GM23338 (cell line): ENCODE data around the gene CALR3. TPM values are rescaled to one million over a fixed set of nuclear protein-coding genes. Genes with fewer than 3 reads are reported as not detected.

ENCODE experiments used
- ATAC-seq: fragments of 200-7000 bp; cut with Tn5 transposase; 3 replicates; pipeline ENCODE4 v1.9.1; 2020
- DNase-seq: peaks from one replicate; pipeline ENCODE4 v3.0.0-alpha.2; 2015; ENCODE audit warnings: low spot score
- H2AFZ ChIP-seq: fragments of 200-600 bp; sonication (generic); 2 replicates; pipeline ENCODE4 v1.8.0; 2016; ENCODE audit warnings: antibody characterized with exemption, mild to moderate bottlenecking, moderate library complexity
- H3F3A ChIP-seq: fragments of 200-600 bp; sonication (generic); replicated peaks from 2 replicates; pipeline ENCODE4 v1.8.0; 2017; ENCODE audit warnings: antibody characterized with exemption, mixed run types, low read depth
- H3K27ac ChIP-seq: fragments of 200-600 bp; sonication (generic); 2 replicates; pipeline ENCODE4 v1.6.1; 2016; ENCODE audit warnings: low read depth
- H3K27me3 ChIP-seq: fragments of 200-600 bp; sonication (generic); 2 replicates; pipeline ENCODE4 v1.8.0; 2016; ENCODE audit warnings: mild to moderate bottlenecking, mixed run types, moderate library complexity; ENCODE audit not compliant: insufficient read depth
- H3K36me3 ChIP-seq: fragments of 200-600 bp; sonication (generic); 2 replicates; pipeline ENCODE4 v1.8.0; 2016; ENCODE audit warnings: mild to moderate bottlenecking; ENCODE audit not compliant: insufficient read depth
- H3K4me1 ChIP-seq: fragments of 200-600 bp; sonication (generic); 2 replicates; pipeline ENCODE4 v1.8.0; 2016; ENCODE audit warnings: mild to moderate bottlenecking, moderate library complexity; ENCODE audit not compliant: insufficient read depth
- H3K4me2 ChIP-seq: fragments of 200-600 bp; sonication (generic); 2 replicates; pipeline ENCODE4 v1.7.1; 2017; ENCODE audit warnings: mixed run types
- H3K4me3 ChIP-seq: fragments of 200-600 bp; sonication (generic); 2 replicates; pipeline ENCODE4 v1.6.1; 2016; ENCODE audit warnings: mixed run types
- H3K79me2 ChIP-seq: fragments of 200-600 bp; sonication (generic); replicated peaks from 2 replicates; pipeline ENCODE4 v1.8.0; 2017; ENCODE audit warnings: mild to moderate bottlenecking; ENCODE audit not compliant: insufficient read depth
- H3K9me2 ChIP-seq: fragments of 200-600 bp; sonication (generic); 2 replicates; pipeline ENCODE4 v1.8.0; 2017; ENCODE audit not compliant: insufficient read depth
- H4K20me1 ChIP-seq: fragments of 200-600 bp; sonication (generic); replicated peaks from 2 replicates; pipeline ENCODE4 v1.8.0; 2017; ENCODE audit warnings: mild to moderate bottlenecking; ENCODE audit not compliant: insufficient read depth
- H3K27ac Mint-ChIP-seq: 2 replicates; pipeline ENCODE4 v1.8.0; 2020; ENCODE audit warnings: inconsistent platforms, mild to moderate bottlenecking, moderate library complexity, mixed read lengths
- H3K27me3 Mint-ChIP-seq: 3 replicates; pipeline ENCODE4 v1.8.0; 2022; ENCODE audit warnings: low read depth, mild to moderate bottlenecking, moderate library complexity, mixed read lengths, inconsistent platforms; ENCODE audit not compliant: insufficient read depth, poor library complexity
- H3K36me3 Mint-ChIP-seq: 3 replicates; pipeline ENCODE4 v1.8.0; 2021; ENCODE audit warnings: low read depth, mild to moderate bottlenecking, inconsistent platforms, moderate library complexity, mixed read lengths
- H3K4me1 Mint-ChIP-seq: 3 replicates; pipeline ENCODE4 v1.8.0; 2020; ENCODE audit warnings: mild to moderate bottlenecking, inconsistent platforms, mixed read lengths
- H3K4me3 Mint-ChIP-seq: 3 replicates; pipeline ENCODE4 v1.8.0; 2021; ENCODE audit warnings: moderate library complexity, mild to moderate bottlenecking, inconsistent platforms, mixed read lengths
- H3K9me3 Mint-ChIP-seq: 3 replicates; pipeline ENCODE4 v1.8.0; 2020; ENCODE audit warnings: moderate library complexity, mild to moderate bottlenecking, inconsistent platforms, mixed read lengths
- CTCF ChIP-seq, 2 experiments: fragments of 200-600 bp in 1 of 2; sonication (generic) in 1 of 2; conservative IDR thresholded peaks; 2 replicates each; pipeline versions ENCODE4 v1.5.1 to v1.6.1; 2016 to 2017; ENCODE audit warnings: antibody characterized with exemption in 2 of 2, low read depth in 2 of 2, mild to moderate bottlenecking in 2 of 2, moderate library complexity in 1 of 2
- JUNB ChIP-seq: IDR thresholded peaks from one replicate; pipeline ENCODE4 v1.6.1; 2016; ENCODE audit warnings: antibody characterized with exemption; ENCODE audit not compliant: unreplicated experiment
- POLR2AphosphoS5 ChIP-seq: IDR thresholded peaks from 2 replicates; pipeline ENCODE4 v1.6.1; 2016; ENCODE audit warnings: antibody characterized with exemption, low read depth
- REST ChIP-seq: IDR thresholded peaks from one replicate; pipeline ENCODE4 v1.6.1; 2018; ENCODE audit warnings: antibody characterized with exemption; ENCODE audit not compliant: unreplicated experiment
- ZNF114 ChIP-seq: fragments of 250-450 bp; sonication (Bioruptor Pico); IDR thresholded peaks from 2 replicates; pipeline ENCODE4 v1.5.0; 2020; ENCODE audit warnings: mild to moderate bottlenecking, moderate library complexity
- ZNF462 ChIP-seq: fragments of 250-450 bp; sonication (Bioruptor Pico); IDR thresholded peaks from 2 replicates; pipeline ENCODE4 v1.5.0; 2020; ENCODE audit warnings: mild to moderate bottlenecking, moderate library complexity
- polyA plus RNA-seq: library from polyadenylated mRNA; unstranded; fragments of >200 nt; fragmentation: Nextera tagmentation; extraction: Ambion mirVana; gene quantifications from 2 replicates; pipeline ENCODE4 v1.2.1, GENCODE V29; 2016
- total RNA-seq: library from RNA; depleted of rRNA; stranded (reverse); fragments of >200 nt; shearing (Covaris generic); gene quantifications from 2 replicates; pipeline ENCODE4 v1.2.3, GENCODE V29; 2014

CALR3 gene
- total and polyA plus RNA-seq, 2 experiments from 2014 or later: 0.42 to 0.66 TPM

GRCh38 chr19:16463341-16463990 is 32.5 kb downstream of the CALR3 start (continued):
- no peak for TF ChIP-seq ZNF462 (CRISPR knock-in tag)
- no peak for TF ChIP-seq ZNF114 (CRISPR knock-in tag)
- no peak for TF ChIP-seq CTCF (conservative IDR thresholded peaks at IDR 0.05; ENCODE audit: low read depth in 2 of 2)

GRCh38 chr19:16462757-16463250 is 33.2 kb downstream of the CALR3 start:
- H3K4me2 ChIP-seq: no peak overlapping the region
- peaks cover 37% of the 10 kb centered on the region for H3K4me1 Mint-ChIP-seq
- no peak overlapping the region for H3K4me3 Mint-ChIP-seq
- H3K9me2 ChIP-seq: no peaks in the 10 kb centered on the region
- no peaks in the 10 kb centered on the region for H3K36me3 ChIP-seq
- 0 out of 2 replicates have a peak overlapping the region, but pooled peaks have one; percentile 68 for H3K27ac Mint-ChIP-seq
- peaks cover 100% of the 10 kb centered on the region for H3K79me2 ChIP-seq
- ATAC-seq (no peak), DNase-seq (no peak)
- peaks cover 4% of the 10 kb centered on the region; the same call in 2 of the 3 replicates for H3K36me3 Mint-ChIP-seq
- H3F3A ChIP-seq: no peaks in the 10 kb centered on the region; the same call in 1 of the 2 replicates
- H3K27me3 Mint-ChIP-seq: peaks cover 13% of the 10 kb centered on the region
- no peaks in the 10 kb centered on the region for H3K27me3 ChIP-seq
- H3K27ac ChIP-seq: no peak overlapping the region
- no peaks in the 10 kb centered on the region for H3K9me3 Mint-ChIP-seq
- H3K4me3 ChIP-seq: no peak overlapping the region
- H2AFZ ChIP-seq: no peak overlapping the region
- peaks cover 21% of the 10 kb centered on the region for H3K4me1 ChIP-seq
- peaks cover 51% of the 10 kb centered on the region for H4K20me1 ChIP-seq
- TF ChIP-seq POLR2AphosphoS5 (no peak), ZNF114 (CRISPR knock-in tag) (no peak), REST (no peak), JUNB (no peak)
